ENCODE measurements around the gene TBC1D10B.
"Not testable (repeated sequence)": the region's sequence is repeated elsewhere in the genome, so short reads cannot be mapped to it uniquely, and the experiment has no call there.

TBC1D10B gene

DNA sequence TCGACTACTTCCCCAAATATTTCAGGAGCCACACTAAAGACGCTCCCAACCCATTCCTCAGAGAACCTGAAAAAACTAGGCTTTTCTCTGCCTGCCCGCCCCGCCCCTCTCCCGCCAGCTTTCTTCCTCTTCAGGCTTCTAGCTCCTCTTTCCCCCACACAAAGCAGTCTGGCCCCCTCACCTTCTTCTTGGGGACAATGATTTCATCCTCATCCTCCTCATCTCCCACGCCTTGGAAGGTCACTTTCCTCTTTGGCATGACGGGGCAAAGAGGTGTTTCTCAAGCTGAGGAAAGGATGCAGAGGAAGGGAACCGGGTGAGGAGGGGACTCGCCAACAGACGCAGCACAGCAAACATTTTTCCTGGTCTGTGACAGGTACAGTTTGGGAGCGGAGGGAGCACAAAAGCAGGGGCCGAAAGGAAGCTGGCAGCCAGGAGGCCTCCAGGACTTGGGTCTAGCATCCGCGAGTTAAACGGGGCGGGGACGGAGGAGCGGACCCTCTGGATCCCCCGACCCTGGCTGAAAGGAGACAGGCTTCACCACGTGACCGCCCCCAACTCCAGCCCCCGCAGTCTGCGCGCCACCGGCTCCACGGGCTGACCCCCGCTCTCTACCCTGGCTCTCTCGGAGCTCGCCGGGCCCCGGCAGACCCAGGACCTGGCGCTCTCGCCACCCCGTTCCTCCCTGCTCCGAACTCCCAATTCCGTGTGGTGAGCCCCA is 15.7 kb downstream of the TBC1D10B start:
- no peak for DNase-seq

DNA sequence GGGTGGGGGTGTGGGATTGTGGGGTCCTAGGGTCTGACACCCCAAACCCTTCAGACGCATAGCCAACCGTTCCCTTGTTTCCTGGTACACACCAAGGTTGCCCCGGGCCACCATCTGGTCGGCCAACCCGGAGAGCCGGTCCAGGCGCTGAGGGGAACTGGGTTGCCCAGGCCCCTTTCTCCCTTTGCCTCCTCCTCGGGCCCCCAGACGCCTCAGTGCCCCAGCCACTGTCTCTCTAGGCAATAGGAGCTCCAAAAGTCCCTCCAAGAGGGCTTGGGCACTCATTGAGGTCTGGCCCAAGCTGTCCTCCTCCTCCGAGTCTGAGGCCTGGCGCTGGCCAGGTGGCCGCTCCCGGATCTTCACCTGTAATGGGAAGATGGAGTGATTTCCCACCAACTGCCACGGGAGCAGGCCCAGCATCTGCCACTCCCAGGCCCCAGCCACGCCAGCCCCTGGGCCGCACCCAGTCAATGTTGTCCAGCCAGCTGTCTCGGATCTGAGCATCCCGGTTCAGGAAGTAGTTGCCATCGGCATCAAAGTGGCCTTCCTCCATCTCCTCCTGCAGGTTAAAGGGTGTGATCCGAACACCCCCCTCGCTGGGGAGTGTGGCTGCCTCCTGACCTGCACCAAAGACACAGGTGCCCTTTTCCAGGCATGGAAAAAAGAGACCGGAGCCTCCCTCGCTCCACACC is 16.7 kb downstream of the TBC1D10B start:
- no peak for DNase-seq

DNA sequence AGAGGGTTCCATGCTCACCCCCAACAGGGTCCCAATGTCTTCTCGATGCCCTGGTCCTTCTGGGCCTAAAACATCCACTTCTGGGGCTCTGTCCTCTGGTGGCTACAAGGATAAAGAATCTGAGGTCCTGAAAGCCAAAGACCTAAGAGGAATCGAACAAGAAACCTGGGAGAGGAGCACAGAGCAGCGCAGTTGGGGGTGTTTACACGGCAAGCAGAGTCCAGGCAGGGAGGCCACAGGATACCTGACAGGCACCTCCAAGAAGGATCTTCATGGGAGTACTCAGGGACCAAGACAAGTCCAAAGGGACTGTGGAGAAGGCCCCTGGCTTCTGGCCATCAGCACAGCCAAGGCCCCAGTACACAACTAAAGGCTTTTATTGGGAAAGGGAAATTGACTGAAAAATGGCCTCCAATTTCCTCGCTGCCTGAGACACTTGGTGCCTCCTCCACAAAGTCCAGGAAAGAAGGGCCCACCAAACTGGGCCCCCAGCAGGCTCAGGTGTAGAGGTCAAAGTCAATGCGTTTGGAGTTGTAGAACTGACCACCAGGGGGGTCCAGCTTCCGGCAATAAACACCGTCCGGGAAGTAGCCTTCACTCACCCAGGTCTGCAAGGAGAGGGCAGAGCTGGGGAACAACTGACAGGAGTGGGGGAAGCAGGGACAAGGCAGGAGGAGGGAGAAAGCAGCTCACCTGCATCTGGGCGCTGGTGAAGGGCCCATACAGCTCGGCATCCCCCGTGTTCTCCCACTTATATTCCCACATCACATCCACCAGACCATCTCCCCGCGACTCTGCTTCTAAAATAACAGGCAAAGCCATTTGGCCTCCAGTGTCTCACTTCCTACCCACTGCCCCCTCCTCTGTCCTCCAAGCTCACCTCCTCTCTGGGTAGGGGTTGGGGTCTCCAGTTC is 17.5 kb downstream of the TBC1D10B start:
- DNase-seq, result no peak

DNA sequence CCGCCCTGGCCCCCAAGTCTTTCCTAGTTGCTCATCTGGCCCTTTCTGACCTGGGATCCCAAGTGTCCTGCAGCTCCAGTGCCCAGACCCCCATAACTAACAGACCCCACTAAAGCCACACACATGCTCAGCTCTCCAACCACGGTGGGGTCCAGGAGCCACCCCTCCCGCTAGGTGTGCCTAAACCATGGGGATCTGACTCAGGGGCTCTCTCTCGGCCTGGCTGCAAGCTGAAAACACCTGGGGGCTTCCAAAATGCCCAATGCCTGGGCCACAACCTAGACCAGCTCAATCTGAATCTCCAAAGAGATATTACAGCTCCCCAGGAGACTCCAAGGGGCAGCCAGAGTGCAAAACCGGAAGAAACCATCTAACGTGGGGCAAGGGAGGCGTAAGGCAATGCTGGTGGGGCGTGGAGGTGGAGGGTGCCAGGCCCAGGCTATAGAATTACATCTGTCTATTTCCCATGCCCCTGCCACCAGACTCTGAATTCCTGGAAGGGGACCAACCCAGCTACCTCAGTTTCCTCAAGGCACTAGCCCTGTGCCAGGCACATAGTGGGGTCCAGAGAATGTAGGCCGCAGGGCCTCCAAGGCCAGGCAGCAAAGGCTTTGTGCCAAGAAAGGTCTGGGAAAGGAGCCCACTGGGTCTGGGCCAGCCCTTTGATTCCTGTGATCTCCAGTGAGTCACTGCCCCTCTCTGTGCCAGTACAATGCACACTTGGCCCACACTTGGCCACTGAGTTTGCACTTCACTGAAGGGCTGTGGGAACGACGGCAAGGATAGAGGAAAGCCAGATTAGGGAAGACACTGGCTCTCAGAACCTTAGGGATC is 18.5 kb downstream of the TBC1D10B start:
- DNase-seq, result no peak

DNA sequence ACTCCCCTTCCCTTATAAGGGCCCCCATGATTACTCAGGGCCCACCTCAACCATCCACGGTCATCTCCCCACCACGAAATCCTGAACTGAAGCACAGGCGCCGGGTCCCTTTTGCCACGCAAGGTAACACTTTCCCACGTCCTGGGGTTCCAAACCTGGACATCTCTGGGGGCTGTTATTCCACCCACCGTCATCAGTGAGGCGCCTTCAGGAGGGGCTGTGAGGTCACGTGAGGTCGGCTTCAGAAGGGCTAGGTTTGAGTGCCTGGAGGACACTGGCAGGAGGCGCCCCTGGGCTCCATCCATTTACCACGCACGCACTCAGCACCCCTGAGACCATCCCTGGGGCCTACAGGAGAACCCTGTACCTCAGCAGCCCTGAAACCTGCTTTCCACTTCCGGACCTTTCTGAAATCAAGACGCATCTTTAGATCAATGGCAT is 19.3 kb downstream of the TBC1D10B start:
- no peak for DNase-seq

DNA sequence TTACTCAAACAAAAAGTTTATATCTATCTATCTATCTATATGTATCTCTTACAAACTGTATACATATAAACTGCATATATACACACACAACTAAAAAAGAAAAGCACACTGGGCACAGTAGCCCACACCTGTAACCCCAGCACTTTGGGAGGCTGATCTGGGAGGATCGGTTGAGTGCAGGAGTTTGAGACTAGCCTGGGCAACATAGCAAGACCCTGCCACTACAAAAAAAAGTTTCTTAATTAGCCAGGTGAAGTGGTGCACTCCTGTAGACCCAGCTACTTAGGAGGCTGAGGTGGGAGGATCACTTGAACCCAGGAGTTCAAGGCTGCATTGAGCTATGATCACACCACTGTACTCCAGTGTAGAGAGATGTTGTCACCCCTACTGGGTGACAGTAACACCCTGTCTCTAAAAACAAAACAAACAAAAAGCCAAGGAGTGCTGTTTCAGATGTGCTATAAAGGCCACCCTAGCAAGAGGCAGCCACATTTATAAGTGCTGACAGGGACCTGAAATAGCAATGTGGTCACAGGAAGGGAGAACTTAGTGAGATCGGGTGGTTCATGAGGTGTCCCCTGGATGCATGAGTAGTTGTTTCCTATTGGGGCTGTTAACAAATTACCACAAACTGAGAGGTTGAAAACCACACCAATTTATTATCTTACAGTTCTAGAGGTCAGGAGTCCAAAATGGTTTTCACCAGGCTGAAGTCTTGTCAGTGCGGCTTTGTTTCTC is 20.0 kb downstream of the TBC1D10B start:
- DNase-seq, result no peak

DNA sequence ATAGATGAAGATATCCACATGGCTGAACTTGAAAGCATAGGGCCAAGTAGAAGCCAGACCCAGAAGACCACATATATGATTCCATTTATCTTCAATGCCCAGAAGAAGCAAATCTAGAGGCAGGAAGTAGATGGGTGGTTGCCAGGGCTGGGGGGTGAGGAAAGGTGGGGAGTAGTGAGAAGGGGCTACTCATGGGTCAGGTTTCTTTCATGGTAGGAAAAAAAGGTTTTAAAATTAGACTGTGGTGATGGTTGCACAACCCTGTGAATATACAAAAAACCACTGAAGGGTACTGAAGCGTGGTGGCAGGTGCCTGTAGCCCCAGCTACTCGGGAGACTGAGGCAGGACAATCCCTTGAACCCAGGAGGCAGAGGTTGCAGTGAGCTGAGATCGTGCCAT is 20.6 kb downstream of the TBC1D10B start:
- no peak for DNase-seq

DNA sequence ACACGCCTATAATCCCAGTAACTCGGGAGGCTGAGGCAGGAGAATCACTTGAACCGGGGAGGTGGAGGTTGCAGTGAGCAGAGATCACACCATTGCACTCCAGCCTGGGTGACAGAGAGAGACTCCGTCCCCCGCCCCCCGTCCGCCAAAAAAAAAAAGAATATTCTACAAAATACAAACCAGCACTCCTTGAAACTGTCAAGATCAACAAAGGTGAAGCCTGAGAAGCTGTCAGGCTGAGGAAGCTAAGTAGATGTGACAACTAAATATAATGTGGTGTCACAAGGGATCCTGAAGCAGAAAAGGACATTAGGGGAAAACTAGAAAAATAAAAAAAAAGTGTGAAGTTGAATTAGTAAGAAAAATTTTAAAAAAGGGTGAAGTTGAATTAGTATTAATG is 21.4 kb downstream of the TBC1D10B start:
- no peak for DNase-seq

DNA sequence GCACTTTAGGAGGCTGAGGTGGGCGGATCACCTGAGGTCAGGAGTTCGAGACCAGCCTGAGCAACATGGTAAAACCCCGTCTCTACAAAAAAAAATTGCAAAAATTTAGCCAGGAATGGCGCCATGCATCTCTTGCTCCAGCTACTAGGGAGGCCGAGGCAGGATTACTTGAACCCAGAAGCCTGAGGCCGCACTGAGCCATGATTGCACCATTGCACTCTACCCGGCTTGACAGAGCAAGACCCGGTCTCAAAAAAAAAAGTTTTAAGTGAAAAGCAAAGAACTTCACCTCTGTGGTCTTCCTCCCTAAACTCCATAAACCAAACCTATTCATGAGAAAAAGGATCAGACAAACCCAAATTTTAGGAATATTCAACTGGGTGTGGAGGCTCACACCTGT is 22.2 kb downstream of the TBC1D10B start:
- no peak for DNase-seq

DNA sequence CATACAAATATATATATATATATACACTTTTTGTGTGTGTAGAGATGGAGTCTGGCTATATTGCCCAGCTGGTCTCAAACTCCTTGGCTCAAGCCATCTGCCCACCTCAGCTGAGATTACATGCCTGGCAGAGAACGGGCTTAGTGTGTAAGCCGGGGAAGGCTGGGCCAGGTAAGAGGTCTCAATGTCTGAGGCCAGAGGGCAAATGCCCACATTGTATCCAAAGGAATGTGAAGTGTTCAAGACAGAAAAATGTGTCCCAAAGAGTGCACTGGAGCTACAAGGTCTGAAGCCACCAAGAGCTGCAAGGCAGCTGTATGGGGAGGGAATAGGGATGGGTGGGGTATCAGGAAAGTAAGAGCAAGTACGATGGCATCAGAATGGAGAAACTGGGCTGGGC is 24.0 kb downstream of the TBC1D10B start:
- DNase-seq, result no peak

DNA sequence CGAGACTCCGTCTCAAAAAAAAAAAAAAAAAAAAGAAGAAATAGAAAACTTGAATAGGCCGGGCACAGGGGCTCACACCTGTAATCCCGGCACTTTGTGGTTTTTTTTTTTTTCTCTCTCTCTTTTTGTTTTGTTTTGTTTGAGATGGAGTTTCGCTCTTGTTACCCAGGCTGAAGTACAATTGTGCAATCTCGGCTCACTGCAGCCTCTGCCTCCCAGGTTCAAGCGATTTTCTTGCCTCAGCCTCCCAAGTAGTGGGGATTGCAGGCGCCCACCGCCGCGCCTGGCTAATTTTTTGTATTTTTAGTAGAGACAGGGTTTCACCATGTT is 26.8 kb downstream of the TBC1D10B start:
- DNase-seq, result not testable (repeated sequence)

DNA sequence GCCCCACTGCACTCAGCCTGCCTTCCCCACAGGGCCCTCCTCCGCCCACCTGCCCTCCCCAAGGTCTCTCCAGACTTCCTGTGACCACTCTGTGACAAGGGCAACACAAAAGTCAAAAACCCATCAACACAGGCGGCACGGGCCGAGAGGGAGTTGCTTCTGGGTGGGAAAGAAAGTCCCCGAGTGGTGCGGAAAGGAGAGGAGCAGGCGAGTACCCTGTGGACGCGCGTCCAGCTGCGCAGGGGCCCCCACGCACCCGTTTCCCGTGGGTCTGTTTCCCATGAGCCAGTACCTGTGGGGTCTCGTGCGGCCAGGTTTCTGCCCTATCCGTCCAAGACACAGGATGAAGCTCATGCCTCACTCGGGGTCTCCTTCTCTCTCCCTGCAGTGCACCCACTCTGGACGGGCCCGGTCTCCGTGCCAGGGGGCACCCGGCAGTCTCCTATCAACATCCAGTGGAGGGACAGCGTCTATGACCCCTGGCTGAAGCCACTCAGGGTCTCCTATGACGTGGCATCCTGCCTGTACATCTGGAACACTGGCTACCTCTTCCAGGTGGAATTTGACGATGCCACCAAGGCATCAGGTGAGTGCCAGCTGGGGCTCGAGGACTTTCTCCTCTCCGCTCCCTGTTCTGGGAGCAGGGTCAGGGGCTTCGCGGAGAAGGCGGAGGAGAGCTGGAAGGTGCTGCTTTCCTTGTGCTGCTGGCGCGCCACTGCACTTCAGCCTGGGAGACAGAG is 27.4 kb downstream of the TBC1D10B start:
- DNase-seq, result no peak

DNA sequence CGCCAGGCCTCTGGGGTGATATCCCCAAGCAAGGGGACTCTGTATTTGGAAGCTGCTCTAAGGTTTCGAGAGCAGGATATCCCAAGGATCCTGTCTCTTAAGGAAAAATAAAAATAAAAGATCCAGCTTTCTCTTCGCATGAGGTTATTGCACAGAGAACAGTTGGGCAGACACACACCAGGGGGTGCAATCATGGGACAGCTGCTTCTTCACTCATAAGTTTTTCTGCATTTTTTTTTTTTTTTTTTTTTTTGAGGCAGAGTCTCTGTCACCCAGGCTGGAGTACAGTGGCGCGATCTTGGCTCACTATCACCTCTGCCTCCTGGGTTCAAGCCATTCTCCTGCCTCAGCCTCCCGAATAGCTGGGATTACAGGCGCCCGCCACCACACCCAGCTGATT is 28.3 kb downstream of the TBC1D10B start:
- DNase-seq, result peak in 1 of 6 experiments; percentile 16

DNA sequence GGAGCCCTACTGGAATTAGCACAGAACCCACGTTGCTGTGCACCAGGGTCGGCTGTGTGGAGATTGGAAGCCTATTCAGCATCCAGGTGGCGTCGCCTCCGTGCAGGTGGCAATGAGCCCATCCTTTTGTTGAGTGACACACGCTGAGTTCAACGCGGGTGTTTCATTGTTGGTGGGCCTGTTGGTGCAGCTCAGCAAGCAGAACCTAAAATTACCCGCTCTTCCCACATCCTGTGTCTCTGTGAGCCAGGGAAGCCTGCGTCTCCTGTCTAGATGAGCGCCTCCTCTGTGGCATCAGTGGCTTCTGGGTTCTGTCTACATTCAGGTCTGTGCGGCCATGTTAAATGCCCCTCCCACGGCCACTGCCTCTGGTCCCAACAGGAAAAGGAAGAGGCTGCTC is 29.7 kb downstream of the TBC1D10B start:
- no peak for DNase-seq

DNA sequence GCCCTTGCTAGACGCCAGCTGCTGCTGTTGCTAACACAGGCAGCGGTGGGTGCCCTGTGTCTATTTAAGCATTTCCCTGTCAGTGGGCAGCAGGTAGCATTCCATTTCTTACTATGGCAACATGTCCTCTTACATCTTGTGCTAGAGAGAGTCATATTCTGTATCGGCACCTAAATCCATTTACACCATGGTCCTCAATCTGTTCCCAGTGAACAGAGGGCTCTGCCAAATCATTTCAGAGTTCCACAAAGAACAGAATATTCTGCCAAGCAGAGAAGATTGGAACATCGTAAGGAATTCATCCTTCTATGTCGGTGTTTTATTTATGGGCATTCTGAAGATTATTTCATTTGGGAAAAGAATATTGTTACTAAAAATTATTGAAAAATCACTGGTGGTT is 31.6 kb downstream of the TBC1D10B start:
- not testable (repeated sequence) for DNase-seq

DNA sequence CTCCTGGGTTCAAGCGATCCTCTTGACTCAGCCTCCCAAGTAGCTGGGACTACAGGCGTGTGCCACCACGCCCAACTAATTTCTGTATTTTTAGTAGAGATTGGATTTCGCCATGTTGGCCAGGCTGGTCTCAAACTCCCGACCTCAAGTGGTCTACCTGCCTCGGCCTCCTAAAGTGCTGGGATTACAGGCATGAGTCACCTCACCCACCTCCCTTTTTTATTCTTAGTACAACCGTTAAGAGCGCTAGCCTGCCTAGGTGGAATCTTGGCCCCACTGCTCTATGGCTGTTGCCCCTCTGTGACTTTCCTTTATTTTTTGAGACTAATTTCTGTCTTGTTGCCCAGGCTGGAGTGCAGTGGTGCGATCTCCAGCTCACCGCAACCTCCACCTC is 32.3 kb downstream of the TBC1D10B start:
- DNase-seq, result not testable (repeated sequence)

DNA sequence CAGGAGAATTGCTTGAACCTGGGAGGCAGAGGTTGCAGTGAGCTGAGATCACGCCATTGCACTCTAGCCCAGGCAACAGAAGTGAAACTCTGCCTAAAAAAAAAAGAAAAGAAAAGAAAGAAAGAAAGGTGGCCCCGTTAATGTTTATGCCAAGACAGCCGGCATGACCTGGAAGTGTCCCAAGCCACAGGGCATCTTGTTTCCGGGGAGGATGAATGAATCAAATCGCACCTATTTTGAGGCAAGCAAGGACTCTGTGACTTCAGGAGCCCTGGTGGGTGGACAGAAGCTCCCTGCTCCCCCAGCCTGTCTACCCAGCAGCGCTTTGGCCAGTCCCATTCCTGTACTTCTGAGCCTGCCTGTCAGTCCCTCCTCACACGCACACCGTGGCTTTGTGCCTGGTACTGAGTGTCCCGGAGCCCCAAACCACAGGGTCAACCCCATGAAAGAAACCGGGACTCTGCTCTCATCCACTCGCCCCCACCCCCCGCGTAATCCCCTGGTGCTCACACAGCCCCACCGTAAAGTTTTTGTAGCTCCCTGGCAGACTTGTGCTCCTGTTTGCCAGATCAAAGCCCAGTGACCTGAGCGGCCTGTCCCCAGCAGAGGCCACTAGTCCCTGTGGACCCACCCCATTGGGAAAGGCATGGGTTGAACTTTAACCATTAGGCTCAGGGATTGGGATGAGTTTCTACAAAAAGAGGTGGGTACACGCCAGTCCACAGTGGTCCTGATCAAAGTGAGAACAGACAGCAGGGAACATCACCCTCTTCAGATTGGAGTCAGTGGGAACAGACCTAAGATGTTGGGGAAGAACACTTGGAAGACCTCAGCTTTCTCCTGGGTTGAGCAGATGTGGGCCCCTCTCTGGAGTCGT is 34.5 kb downstream of the TBC1D10B start:
- peak in 3 of 6 experiments; percentile 36 to 84 (median 60) for DNase-seq

DNA sequence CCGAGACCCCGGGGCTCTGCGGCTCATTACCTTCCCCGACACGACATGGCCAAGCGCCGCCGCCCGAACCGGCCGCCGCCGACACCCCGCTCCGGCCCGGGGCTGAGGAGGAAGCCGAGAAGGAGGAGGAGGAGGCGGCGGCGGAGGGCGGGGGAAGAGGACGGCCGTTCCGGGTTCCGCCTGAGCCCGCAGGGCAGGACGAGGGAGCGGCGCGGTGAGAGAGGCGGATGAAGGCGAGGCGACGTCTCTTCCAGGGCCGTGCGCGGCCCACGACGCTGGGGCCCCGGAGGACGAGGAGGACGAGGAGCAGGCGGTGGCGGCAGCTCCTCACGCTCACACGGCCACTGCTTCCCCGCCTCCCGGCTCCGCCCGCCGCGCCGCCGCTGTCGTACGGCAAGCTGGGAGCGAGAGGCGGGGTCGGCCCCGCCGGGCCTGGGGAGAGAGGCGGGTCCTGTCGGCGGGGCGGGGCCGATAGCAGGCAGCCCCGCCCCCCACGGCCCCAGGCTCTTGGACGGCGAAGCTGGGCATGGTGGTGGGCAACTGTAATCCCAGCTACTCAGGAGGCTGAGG is 35.2 kb downstream of the TBC1D10B start:
- DNase-seq, result peak; percentile 72 to 93 (median 86)

DNA sequence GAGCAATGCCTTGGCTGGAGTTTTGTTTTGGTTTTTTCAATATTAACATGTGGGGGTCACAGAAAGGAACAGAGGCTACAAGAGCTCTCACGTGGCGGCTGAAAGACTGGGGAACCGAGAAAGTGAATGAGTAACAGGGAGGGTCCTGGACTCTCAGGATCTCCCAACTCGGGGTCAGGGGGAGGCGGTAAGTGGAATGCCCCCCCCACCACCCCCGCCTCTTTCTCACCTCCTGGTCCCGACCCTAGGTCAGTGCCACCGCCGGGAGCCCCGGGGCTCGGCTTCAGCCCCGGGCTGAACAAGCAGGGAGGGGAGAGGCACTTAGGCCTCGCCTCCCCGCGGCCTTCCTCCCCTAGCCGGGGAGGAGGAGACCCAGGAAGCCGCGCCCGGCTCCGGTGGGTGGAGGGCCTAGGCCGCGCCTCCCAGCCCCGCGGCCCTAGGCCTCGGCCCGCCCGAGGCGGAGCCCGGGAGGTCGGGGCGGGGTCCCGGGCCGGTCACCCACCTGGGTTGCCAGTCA is 35.8 kb downstream of the TBC1D10B start:
- peak; percentile 68 to 93 (median 85) for DNase-seq

DNA sequence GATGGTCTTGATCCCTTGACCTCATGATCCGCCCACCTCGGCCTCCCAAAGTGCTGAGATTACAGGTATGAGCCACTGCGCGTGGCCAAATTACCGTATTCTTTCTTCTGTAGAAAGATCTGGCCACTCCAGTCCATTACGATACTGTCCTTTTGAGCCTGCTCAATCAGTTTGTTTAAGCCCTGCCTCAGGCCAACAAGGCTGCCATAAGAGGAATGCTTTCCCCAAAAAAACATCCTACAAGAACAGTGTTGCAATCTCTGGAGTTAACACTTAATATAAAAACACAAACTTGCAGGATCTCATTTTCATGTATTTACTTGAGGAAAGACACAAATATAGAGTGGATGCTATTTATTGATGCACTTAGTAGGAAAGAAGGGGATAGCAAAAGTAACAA is 46.1 kb downstream of the TBC1D10B start:
- DNase-seq, result not testable (repeated sequence)
